HG03066 (cell line): ENCODE measurements around the gene MDM2.
A peak's percentile ranks its signal among the peaks of the same experiment; 100 is the strongest.

ENCODE experiments used
- ATAC-seq: cut with Tn5 transposase; IDR thresholded peaks from one replicate; pipeline ENCODE4 v1.9.1; 2021; ENCODE audit warnings: low read depth; ENCODE audit not compliant: unreplicated experiment

MDM2 gene

GRCh38 chr12:68807576-68808387 lies at the start of gene MDM2:
TSS of gene MDM2 (plus strand) at chr12:68808177. CDS start at chr12:68808478, 301 bp downstream.
- ATAC-seq, result peak; percentile 62

GRCh38 chr12:68759852-68760251 lies 48.1 kb upstream of the MDM2 start:
- no peak for ATAC-seq

GRCh38 chr12:68760806-68761441 lies 47.1 kb upstream of the MDM2 start:
- no peak for ATAC-seq

- ATAC-seq, result no peak
Measured at GRCh38 chr12:68761442-68761812, 46.5 kb upstream of the MDM2 start.

- ATAC-seq, result no peak
Measured at GRCh38 chr12:68761901-68762630, 45.9 kb upstream of the MDM2 start.

- no peak for ATAC-seq
Measured at GRCh38 chr12:68762691-68763090, 45.3 kb upstream of the MDM2 start.

GRCh38 chr12:68765696-68766095 lies 42.3 kb upstream of the MDM2 start:
- no peak for ATAC-seq

- no peak for ATAC-seq
Measured at GRCh38 chr12:68766646-68767045, 41.3 kb upstream of the MDM2 start.

GRCh38 chr12:68767191-68767590 lies 40.8 kb upstream of the MDM2 start:
- no peak for ATAC-seq

- ATAC-seq, result no peak
Measured at GRCh38 chr12:68768431-68768939, 39.5 kb upstream of the MDM2 start.

- ATAC-seq, result no peak
Measured at GRCh38 chr12:68769941-68770340, 38.0 kb upstream of the MDM2 start.

- ATAC-seq, result no peak
Measured at GRCh38 chr12:68771223-68771925, 36.6 kb upstream of the MDM2 start.

- ATAC-seq, result no peak
Measured at GRCh38 chr12:68772714-68773113, 35.3 kb upstream of the MDM2 start.

GRCh38 chr12:68773582-68773981 lies 34.4 kb upstream of the MDM2 start:
- no peak for ATAC-seq

- no peak for ATAC-seq
Measured at GRCh38 chr12:68775121-68775630, 32.8 kb upstream of the MDM2 start.

GRCh38 chr12:68776976-68777610 lies 30.9 kb upstream of the MDM2 start:
- no peak for ATAC-seq

GRCh38 chr12:68779280-68779679 lies 28.7 kb upstream of the MDM2 start:
- no peak for ATAC-seq

- no peak for ATAC-seq
Measured at GRCh38 chr12:68780731-68781130, 27.2 kb upstream of the MDM2 start.

GRCh38 chr12:68781728-68782127 lies 26.2 kb upstream of the MDM2 start:
- no peak for ATAC-seq

- no peak for ATAC-seq
Measured at GRCh38 chr12:68784015-68784414, 24.0 kb upstream of the MDM2 start.
